ENCODE measurements around the gene CPSF4.

Gene CPSF4

DNA sequence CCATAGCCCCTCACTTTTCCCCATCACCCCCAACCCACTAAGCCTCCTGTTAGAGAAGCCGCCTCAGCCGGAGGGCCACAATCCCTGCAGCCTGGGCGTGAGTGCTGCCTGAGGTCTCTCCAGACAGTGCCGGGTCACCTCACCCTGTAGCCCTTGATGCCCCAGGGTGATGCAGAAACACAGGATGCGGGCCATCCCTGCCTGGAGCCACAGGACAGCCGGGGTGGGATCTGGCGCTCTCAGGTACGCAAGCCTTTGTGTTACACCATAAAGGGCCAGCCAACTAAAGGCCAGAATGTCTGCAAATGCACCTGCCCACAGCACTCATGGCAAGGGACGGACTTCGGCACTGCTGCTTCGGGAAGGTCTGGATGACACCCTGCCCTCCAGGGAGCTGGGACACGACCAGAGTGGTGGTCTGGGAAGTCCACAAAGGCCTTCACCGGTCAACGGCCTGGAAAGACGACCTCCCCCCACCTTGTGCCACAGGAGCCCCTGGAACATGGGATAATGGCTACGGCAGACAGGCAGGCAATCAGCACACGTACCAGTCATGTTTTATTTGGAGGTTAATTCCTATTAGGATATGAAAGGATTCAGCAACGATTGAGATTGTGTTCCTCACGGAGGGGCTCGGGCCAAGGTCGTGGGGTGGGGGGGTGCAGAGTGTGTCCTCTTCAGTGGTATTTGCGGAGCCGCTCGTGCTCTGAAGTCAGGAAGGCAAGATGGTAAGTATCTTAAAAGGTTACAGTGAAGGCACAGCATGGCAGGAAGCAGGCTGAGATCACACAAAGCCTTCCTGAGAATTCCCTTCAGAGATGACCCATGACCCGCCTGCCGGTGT lies 19.1 kb downstream of the CPSF4 start:
- DNase-seq, result no peak
- TF ChIP-seq, protein P1, sequence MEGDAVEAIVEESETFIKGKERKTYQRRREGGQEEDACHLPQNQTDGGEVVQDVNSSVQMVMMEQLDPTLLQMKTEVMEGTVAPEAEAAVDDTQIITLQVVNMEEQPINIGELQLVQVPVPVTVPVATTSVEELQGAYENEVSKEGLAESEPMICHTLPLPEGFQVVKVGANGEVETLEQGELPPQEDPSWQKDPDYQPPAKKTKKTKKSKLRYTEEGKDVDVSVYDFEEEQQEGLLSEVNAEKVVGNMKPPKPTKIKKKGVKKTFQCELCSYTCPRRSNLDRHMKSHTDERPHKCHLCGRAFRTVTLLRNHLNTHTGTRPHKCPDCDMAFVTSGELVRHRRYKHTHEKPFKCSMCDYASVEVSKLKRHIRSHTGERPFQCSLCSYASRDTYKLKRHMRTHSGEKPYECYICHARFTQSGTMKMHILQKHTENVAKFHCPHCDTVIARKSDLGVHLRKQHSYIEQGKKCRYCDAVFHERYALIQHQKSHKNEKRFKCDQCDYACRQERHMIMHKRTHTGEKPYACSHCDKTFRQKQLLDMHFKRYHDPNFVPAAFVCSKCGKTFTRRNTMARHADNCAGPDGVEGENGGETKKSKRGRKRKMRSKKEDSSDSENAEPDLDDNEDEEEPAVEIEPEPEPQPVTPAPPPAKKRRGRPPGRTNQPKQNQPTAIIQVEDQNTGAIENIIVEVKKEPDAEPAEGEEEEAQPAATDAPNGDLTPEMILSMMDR (IDR thresholded peaks at IDR 0.05; ENCODE audit: low read depth, low read length), result no peak
- peaks cover 92% of the 10 kb centered on the region for H3K36me3 ChIP-seq
- no peaks in the 10 kb centered on the region for H3K27me3 ChIP-seq (ENCODE audit: insufficient read depth, low read depth, severe bottlenecking)
- H3K4me3 ChIP-seq (ENCODE audit: low read depth, low read length), result no peak overlapping the region
- H3K27ac ChIP-seq, result no peak overlapping the region
- no peaks in the 10 kb centered on the region for H3K9me3 ChIP-seq (ENCODE audit: severe bottlenecking)

DNA sequence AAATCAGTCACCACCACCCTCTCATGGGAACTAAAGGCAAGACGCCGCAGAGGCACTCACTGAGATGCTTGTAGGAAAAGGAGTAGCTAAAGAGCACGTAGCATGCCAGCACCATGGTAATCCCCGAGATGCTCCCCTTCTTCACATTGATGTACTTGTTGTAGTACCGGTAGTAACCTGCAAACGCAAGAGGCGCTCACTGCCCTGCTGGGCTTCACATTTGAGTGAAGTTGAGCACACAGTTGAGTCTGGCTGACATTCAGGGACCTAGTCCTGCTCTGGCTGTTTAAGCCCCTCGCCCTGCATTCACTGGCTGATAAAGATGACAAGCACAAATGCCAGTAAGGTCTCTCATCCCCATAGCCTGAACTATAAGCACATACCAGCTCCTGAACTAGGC lies 20.3 kb downstream of the CPSF4 start:
- H3K36me3 ChIP-seq, result peaks cover 91% of the 10 kb centered on the region
- no peak overlapping the region for H3K27ac ChIP-seq
- peak; percentile 46 for DNase-seq
- no peaks in the 10 kb centered on the region for H3K9me3 ChIP-seq (ENCODE audit: severe bottlenecking)
- no peak overlapping the region for H3K4me3 ChIP-seq (ENCODE audit: low read depth, low read length)
- TF ChIP-seq, protein P1 (IDR thresholded peaks at IDR 0.05; ENCODE audit: low read depth, low read length), result peak; percentile 64
- H3K27me3 ChIP-seq (ENCODE audit: insufficient read depth, low read depth, severe bottlenecking), result no peaks in the 10 kb centered on the region

GRCh38 chr7:99460651-99461050 lies 21.9 kb downstream of the CPSF4 start:
- Histone ChIP-seq H3K27ac (no peak overlapping the region), H3K4me3 (ENCODE audit: low read depth, low read length) (no peak overlapping the region), H3K27me3 (ENCODE audit: insufficient read depth, low read depth, severe bottlenecking) (no peaks in the 10 kb centered on the region), H3K36me3 (peaks cover 83% of the 10 kb centered on the region), H3K9me3 (ENCODE audit: severe bottlenecking) (no peaks in the 10 kb centered on the region)
- no peak for DNase-seq
- TF ChIP-seq, protein P1 (IDR thresholded peaks at IDR 0.05; ENCODE audit: low read depth, low read length), result no peak

GRCh38 chr7:99461221-99461620 lies 22.5 kb downstream of the CPSF4 start:
- H3K27me3 ChIP-seq (ENCODE audit: insufficient read depth, low read depth, severe bottlenecking), result no peaks in the 10 kb centered on the region
- H3K27ac ChIP-seq, result no peak overlapping the region
- H3K4me3 ChIP-seq (ENCODE audit: low read depth, low read length), result no peak overlapping the region
- peaks cover 77% of the 10 kb centered on the region for H3K36me3 ChIP-seq
- no peaks in the 10 kb centered on the region for H3K9me3 ChIP-seq (ENCODE audit: severe bottlenecking)
- TF ChIP-seq, protein P1 (IDR thresholded peaks at IDR 0.05; ENCODE audit: low read depth, low read length), result no peak
- DNase-seq, result no peak

- H3K4me3 ChIP-seq (ENCODE audit: low read depth, low read length), result peak overlapping the region; percentile 69
- peak overlapping the region; percentile 91 for H3K27ac ChIP-seq
- H3K36me3 ChIP-seq, result peaks cover 36% of the 10 kb centered on the region
- no peak for DNase-seq
- H3K9me3 ChIP-seq (ENCODE audit: severe bottlenecking), result no peaks in the 10 kb centered on the region
- no peaks in the 10 kb centered on the region for H3K27me3 ChIP-seq (ENCODE audit: insufficient read depth, low read depth, severe bottlenecking)
- TF ChIP-seq, protein P1 (IDR thresholded peaks at IDR 0.05; ENCODE audit: low read depth, low read length), result no peak
Observed at GRCh38 chr7:99465421-99465768, 26.7 kb downstream of the CPSF4 start.

Data from WERI-Rb-1 (cell line).